Esophagus muscularis mucosa (tissue), 4 donors: ENCODE measurements around the gene TRIM16.
"Not testable (repeated sequence)": the region's sequence is repeated elsewhere in the genome, so short reads cannot be mapped to it uniquely, and the experiment has no call there.

Experiments
- CTCF ChIP-seq, 3 experiments: fragments of 200-600 bp in 2 of 3; fragments of 450-650 bp in 1 of 3; sonication (generic) in 2 of 3; IDR thresholded peaks; one replicate each; pipeline ENCODE4 v1.5.1; 2017 to 2019; ENCODE audit warnings: antibody characterized with exemption in 3 of 3, mild to moderate bottlenecking in 2 of 3, moderate library complexity in 1 of 3
- EP300 ChIP-seq: sonication (generic); formaldehyde crosslinking; IDR thresholded peaks from one replicate; pipeline ENCODE4 v1.6.1; 2017; ENCODE audit warnings: antibody characterized with exemption
- POLR2A ChIP-seq: fragments of 450-650 bp; IDR thresholded peaks from one replicate; pipeline ENCODE4 v1.6.1; 2017; ENCODE audit warnings: antibody characterized with exemption, moderate library complexity, mild to moderate bottlenecking, low read depth
- POLR2AphosphoS5 ChIP-seq, 2 donors: sonication (generic); formaldehyde crosslinking; IDR thresholded peaks; one replicate each; pipeline ENCODE4 v1.6.1; 2017; ENCODE audit warnings: antibody characterized with exemption in 2 of 2

- TF ChIP-seq CTCF (IDR thresholded peaks at IDR 0.05): peak in 1 of 3 experiments; percentile 7
- TF ChIP-seq POLR2AphosphoS5 (IDR thresholded peaks at IDR 0.05); EP300; POLR2A: not testable (repeated sequence)
These were observed 14.6 kb downstream of the TRIM16 start for GRCh38 chr17:15669526-15669925.
